H1 (cell line): ENCODE measurements around the gene SLCO6A1. TPM values are rescaled to one million over a fixed set of nuclear protein-coding genes. Genes with fewer than 3 reads are reported as not detected.

Experiments
- CTCF ChIA-PET: fragments of 300-600 bp; sonication (Branson Sonifier 250); formaldehyde crosslinking; loops from one replicate; lab custom pipeline; 2021; ENCODE audit not compliant: partially characterized antibody; lab: Charles Lee
- POLR2A ChIA-PET: fragments of 300-600 bp; sonication (Branson Sonifier 250); formaldehyde crosslinking; loops from one replicate; lab custom pipeline; 2021; ENCODE audit warnings: inconsistent platforms; ENCODE audit not compliant: partially characterized antibody; lab: Charles Lee
- DNase-seq, 2 experiments: peaks; one replicate each; pipeline versions ENCODE4 v3.0.0 to v3.0.0-alpha.2; 2010 to 2022; ENCODE audit warnings: low spot score in 2 of 2, low read depth in 1 of 2, mixed read lengths in 1 of 2
- FAIRE-seq: peaks from 2 replicates; lab custom pipeline; 2011; peaks lifted over from hg19 to GRCh38; lab: Jason Lieb, UNC
- H2AFZ ChIP-seq: 2 replicates; pipeline ENCODE4 v1.8.1; 2012; ENCODE audit warnings: low read length, inconsistent platforms
- H2AK5ac ChIP-seq: 2 replicates; pipeline ENCODE4 v1.6.1; 2013; ENCODE audit warnings: low read depth, low read length
- H2BK120ac ChIP-seq: replicated peaks from 2 replicates; pipeline ENCODE3; 2013; ENCODE audit warnings: low read depth, low read length, inconsistent platforms
- H2BK12ac ChIP-seq: 2 replicates; pipeline ENCODE4 v1.6.1; 2013; ENCODE audit warnings: low read depth, low read length
- H2BK15ac ChIP-seq: 2 replicates; pipeline ENCODE4 v1.6.1; 2013; ENCODE audit warnings: low read length
- H2BK20ac ChIP-seq: 2 replicates; pipeline ENCODE4 v1.6.1; 2013; ENCODE audit warnings: low read length
- H2BK5ac ChIP-seq: 2 replicates; pipeline ENCODE4 v1.6.1; 2013; ENCODE audit warnings: low read depth, low read length
- H3K14ac ChIP-seq: 2 replicates; pipeline ENCODE4 v1.6.1; 2013; ENCODE audit warnings: inconsistent platforms; ENCODE audit not compliant: insufficient read length
- H3K18ac ChIP-seq: 2 replicates; pipeline ENCODE4 v1.6.1; 2013; ENCODE audit warnings: low read length; ENCODE audit errors: extremely low read depth
- H3K23ac ChIP-seq: 2 replicates; pipeline ENCODE4 v1.6.1; 2013; ENCODE audit warnings: inconsistent platforms; ENCODE audit not compliant: insufficient read length
- H3K23me2 ChIP-seq: 2 replicates; pipeline ENCODE4 v1.6.1; 2013; ENCODE audit warnings: low read depth, low read length
- H3K27ac ChIP-seq: 2 replicates; pipeline ENCODE4 v1.6.1; 2011; ENCODE audit warnings: low read depth, low read length, inconsistent platforms
- H3K27me3 ChIP-seq, 4 experiments: replicated peaks in 1 of 4; 1 replicate in 1 of 4; 2 replicates in 3 of 4; pipeline versions ENCODE4 v1.6.1 to v1.8.1; 2011 to 2013; ENCODE audit warnings: low read length in 3 of 4, mild to moderate bottlenecking in 3 of 4, inconsistent platforms in 2 of 4, mixed read lengths in 2 of 4, moderate library complexity in 1 of 4; ENCODE audit not compliant: control insufficient read depth in 3 of 4, insufficient read depth in 3 of 4; ENCODE audit errors: extremely low read depth in 1 of 4
- H3K36me3 ChIP-seq, 4 experiments: 2 replicates each; pipeline versions ENCODE4 v1.6.1 to v1.8.1; 2011 to 2013; ENCODE audit warnings: mild to moderate bottlenecking in 4 of 4, low read length in 3 of 4, moderate library complexity in 2 of 4, control low read depth in 1 of 4, inconsistent platforms in 1 of 4; ENCODE audit not compliant: insufficient read depth in 4 of 4, control insufficient read depth in 2 of 4
- H3K4ac ChIP-seq: replicated peaks from 2 replicates; pipeline ENCODE3; 2013; ENCODE audit warnings: low read length, low read depth, mixed read lengths, inconsistent platforms; ENCODE audit not compliant: insufficient read length
- H3K4me1 ChIP-seq, 4 experiments: replicated peaks in 1 of 4; 1 replicate in 1 of 4; 2 replicates in 3 of 4; pipeline versions ENCODE4 v1.6.1 to v1.8.1; 2011 to 2013; ENCODE audit warnings: low read length in 3 of 4, inconsistent platforms in 2 of 4, mixed read lengths in 1 of 4; ENCODE audit not compliant: insufficient read depth in 4 of 4, control insufficient read depth in 3 of 4
- H3K4me2 ChIP-seq, 2 experiments: 2 replicates each; pipeline versions ENCODE4 v1.6.1 to v1.8.1; 2011 to 2013; ENCODE audit warnings: low read depth in 2 of 2, low read length in 2 of 2, control low read depth in 1 of 2, inconsistent platforms in 1 of 2, mild to moderate bottlenecking in 1 of 2; ENCODE audit not compliant: insufficient read depth in 1 of 2
- H3K4me3 ChIP-seq, 4 experiments: fragments of 200-600, 300-600 bp in 1 of 4; sonication (generic), shearing (Covaris generic), sonication (Bioruptor Twin) in 1 of 4; 2 replicates each; pipeline versions ENCODE4 v1.5.1 to v1.8.1; 2011 to 2016; ENCODE audit warnings: low read length in 4 of 4, low read depth in 3 of 4, control low read depth in 2 of 4, inconsistent platforms in 2 of 4, mild to moderate bottlenecking in 2 of 4, mixed read lengths in 1 of 4, moderate library complexity in 1 of 4; ENCODE audit not compliant: insufficient read depth in 2 of 4; ENCODE audit errors: extremely low read depth in 1 of 4
- H3K56ac ChIP-seq: replicated peaks from 2 replicates; pipeline ENCODE3; 2013; ENCODE audit warnings: low read depth, mild to moderate bottlenecking, mixed read lengths, low read length, inconsistent platforms; ENCODE audit not compliant: insufficient read length
- H3K79me1 ChIP-seq: 2 replicates; pipeline ENCODE4 v1.6.1; 2013; ENCODE audit warnings: low read depth, low read length, control low read depth
- H3K79me2 ChIP-seq, 2 experiments: 2 replicates each; pipeline versions ENCODE4 v1.6.1 to v1.8.1; 2012 to 2013; ENCODE audit warnings: low read length in 2 of 2, mild to moderate bottlenecking in 2 of 2, inconsistent platforms in 1 of 2; ENCODE audit not compliant: insufficient read depth in 2 of 2, control insufficient read depth in 1 of 2
- H3K9ac ChIP-seq, 4 experiments: replicated peaks in 1 of 4; 1 replicate in 1 of 4; 2 replicates in 3 of 4; pipeline versions ENCODE4 v1.6.1 to v1.8.1; 2011 to 2013; ENCODE audit warnings: low read depth in 3 of 4, low read length in 3 of 4, control low read depth in 2 of 4, mild to moderate bottlenecking in 2 of 4, moderate library complexity in 2 of 4, inconsistent platforms in 1 of 4; ENCODE audit errors: extremely low read depth in 1 of 4
- H3K9me3 ChIP-seq, 2 experiments: 2 replicates each; pipeline versions ENCODE4 v1.6.1 to v1.8.1; 2012 to 2013; ENCODE audit warnings: mild to moderate bottlenecking in 2 of 2, moderate library complexity in 2 of 2, control low read depth in 1 of 2, inconsistent platforms in 1 of 2, low read depth in 1 of 2, low read length in 1 of 2, mixed read lengths in 1 of 2; ENCODE audit not compliant: insufficient read depth in 2 of 2
- H4K20me1 ChIP-seq, 2 experiments: replicated peaks in 1 of 2; 2 replicates each; pipeline versions ENCODE3 to v1.8.1; 2011 to 2013; ENCODE audit warnings: inconsistent platforms in 2 of 2, low read length in 2 of 2, mild to moderate bottlenecking in 1 of 2; ENCODE audit not compliant: insufficient read depth in 2 of 2, control insufficient read depth in 1 of 2
- H4K5ac ChIP-seq: 2 replicates; pipeline ENCODE4 v1.6.1; 2013; ENCODE audit warnings: low read length, low read depth, mixed read lengths, inconsistent platforms; ENCODE audit not compliant: insufficient read length
- H4K8ac ChIP-seq: 2 replicates; pipeline ENCODE4 v1.8.0; 2013; ENCODE audit warnings: mild to moderate bottlenecking, moderate library complexity, low read length, inconsistent platforms; ENCODE audit not compliant: insufficient read depth; ENCODE audit errors: extremely low read depth
- H4K91ac ChIP-seq: replicated peaks from 2 replicates; pipeline ENCODE3; 2013; ENCODE audit warnings: low read length, mixed read lengths, inconsistent platforms; ENCODE audit not compliant: insufficient read length
- ATF2 ChIP-seq: IDR thresholded peaks from 2 replicates; pipeline ENCODE4 v1.6.1; 2012; ENCODE audit warnings: low read length, inconsistent platforms
- EZH2 ChIP-seq: fragments of 200-600 bp; sonication (generic); IDR thresholded peaks from 2 replicates; pipeline ENCODE4 v1.7.1; 2012; ENCODE audit warnings: low read depth, mild to moderate bottlenecking, moderate library complexity, low read length, inconsistent platforms; ENCODE audit not compliant: severe bottlenecking
- polyA plus RNA-seq, 7 experiments: library from polyadenylated mRNA; depleted of rRNA in 3 of 7; stranded (reverse) in 5 of 7; unstranded in 2 of 7; fragments of >200 nt in 5 of 7; fragments of 200-250 nt in 2 of 7; gene quantifications; 1 replicate in 5 of 7; 2 replicates in 1 of 7; 4 replicates in 1 of 7; pipeline versions ENCODE4 v1.2.1 to v1.2.3, GENCODE V29; 2011 to 2013; ENCODE audit warnings: missing spikeins in 2 of 7, mixed read lengths in 2 of 7
- total RNA-seq: library from RNA; stranded (reverse); fragmentation: NEBNext Ultra II Directional; extraction: Animal tissue kit (Norgen Biotek cat#: 25700); gene quantifications from 2 replicates; pipeline ENCODE4 v1.2.1, GENCODE V29; 2021

Gene SLCO6A1
- total and polyA plus RNA-seq, 2 of the 8 experiments (the other 6 are each of a cell fraction or from before 2014, with no cell fraction given), result 0.06 to 0.56 TPM

- POLR2A ChIA-PET, result no interaction called here
- CTCF ChIA-PET, result interaction anchor here (0.6 to 1.1 kb wide), 2 partner anchors 9 to 651 kb away, joined by 3 to 4 read pairs; no protein-coding TSS in a partner anchor
These were observed 30.2 kb upstream of the SLCO6A1 start for GRCh38 chr5:102529031-102529430.

More at GRCh38 chr5:102529031-102529430, 30.2 kb upstream of the SLCO6A1 start:
- Histone ChIP-seq H2BK12ac (no peak overlapping the region), H3K4me1 (no peaks in the 10 kb centered on the region), H3K23me2 (no peaks in the 10 kb centered on the region), H4K8ac (no peak overlapping the region), H3K79me1 (no peaks in the 10 kb centered on the region), H3K56ac (no peak overlapping the region), H2BK5ac (no peak overlapping the region), H3K4me3 (no peak overlapping the region), H3K36me3 (no peaks in the 10 kb centered on the region), H3K18ac (no peak overlapping the region), H3K27ac (no peak overlapping the region), H3K27me3 (no peaks in the 10 kb centered on the region), H3K23ac (no peak overlapping the region), H2BK15ac (no peak overlapping the region), H3K4ac (no peak overlapping the region), H3K79me2 (no peaks in the 10 kb centered on the region), H4K20me1 (no peaks in the 10 kb centered on the region), H2BK120ac (no peak overlapping the region), H3K9ac (no peak overlapping the region), H2AK5ac (no peak overlapping the region), H2AFZ (no peak overlapping the region), H4K5ac (no peak overlapping the region), H2BK20ac (no peak overlapping the region), H3K4me2 (no peak overlapping the region), H4K91ac (no peak overlapping the region), H3K9me3 (no peaks in the 10 kb centered on the region), H3K14ac (no peak overlapping the region)
- TF ChIP-seq ATF2 (no peak), EZH2 (no peak)
- no peak for DNase-seq
- FAIRE-seq, result no peak
